Astrocyte of the cerebellum (primary cell): Measurements from ENCODE around the gene UXT.

ENCODE experiments used
- DNase-seq: peaks from one replicate; pipeline ENCODE4 v3.0.0-alpha.2; 2011; ENCODE audit warnings: low read depth
- H3K4me3 ChIP-seq: 2 replicates; pipeline ENCODE4 v1.5.1; 2011; ENCODE audit warnings: mild to moderate bottlenecking, low read depth, low read length, moderate library complexity
- CTCF ChIP-seq: IDR thresholded peaks from 2 replicates; pipeline ENCODE4 v1.5.1; 2012; ENCODE audit warnings: low read length, low read depth, moderate library complexity, mild to moderate bottlenecking; ENCODE audit errors: missing control alignments
- in situ Hi-C: cut with HindIII; loops from 2 replicates; pipeline ENCODE4 v1.10.0; 2017; ENCODE audit warnings: low sequenced_read_pairs

UXT gene

GRCh38 chrX:47662144-47662657 is 3.2 kb upstream of the UXT start:
- in situ Hi-C loops = no loop called here
- no peak for DNase-seq
- no peak overlapping the region for H3K4me3 ChIP-seq
- TF ChIP-seq CTCF = no peak

- TF ChIP-seq CTCF = no peak
- no peak for DNase-seq
- H3K4me3 ChIP-seq = no peak overlapping the region
- in situ Hi-C loops = no loop called here
Measured at GRCh38 chrX:47661539-47661938, 2.6 kb upstream of the UXT start.

- no peak for TF ChIP-seq CTCF
- peak overlapping the region; percentile 52 for H3K4me3 ChIP-seq
- DNase-seq = no peak
- in situ Hi-C loops = no loop called here
Measured at GRCh38 chrX:47659421-47659726, 394 bp upstream of the UXT start.

GRCh38 chrX:47658301-47658683 is 688 bp downstream of the UXT start:
- in situ Hi-C loops = no loop called here
- no peak for TF ChIP-seq CTCF
- no peak for DNase-seq
- H3K4me3 ChIP-seq = peak overlapping the region; percentile 52

- DNase-seq = no peak
- in situ Hi-C loops = no loop called here
- TF ChIP-seq CTCF = no peak
- H3K4me3 ChIP-seq = peak overlapping the region; percentile 35
Measured at GRCh38 chrX:47651043-47651905, 7.7 kb downstream of the UXT start.

GRCh38 chrX:47650164-47651042 is 8.6 kb downstream of the UXT start, which contains the start of gene ELK1:
Gene ELK1, minus strand, starts transcription at chrX:47650563. Its CDS starts 9,122 bp downstream, at chrX:47641441.
- in situ Hi-C loops = no loop called here
- TF ChIP-seq CTCF = no peak
- DNase-seq = peak; percentile 93

More at GRCh38 chrX:47650164-47651042, 8.6 kb downstream of the UXT start, which contains the start of gene ELK1:
- H3K4me3 ChIP-seq = peak within 1 kb of the TSS; percentile 66
